ENCODE results near the gene PRH2. TPM values are rescaled to one million over a fixed set of nuclear protein-coding genes. Genes with fewer than 3 reads are reported as not detected.

Gene PRH2
- total and polyA plus RNA-seq, 8 donors, result 0.42 TPM; not detected in 7

DNA sequence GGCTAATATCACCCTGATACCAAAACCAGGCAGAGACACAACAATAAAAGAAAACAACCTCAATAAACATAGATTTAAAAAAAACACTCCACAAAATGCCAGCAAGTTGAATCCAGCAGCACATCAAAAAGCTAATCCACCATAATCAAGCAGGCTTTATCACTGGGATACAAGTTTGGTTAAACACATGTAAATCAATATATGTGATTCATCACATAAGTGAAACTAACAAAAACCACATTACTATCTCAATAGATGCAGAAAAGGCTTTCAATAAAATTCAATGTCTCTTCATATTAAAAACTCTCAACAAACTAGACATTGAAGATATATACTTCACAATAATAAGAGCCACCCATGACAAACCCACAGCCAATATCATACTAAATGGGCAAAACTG, 27.0 kb downstream of the PRH2 start:
- no peak overlapping the region for H3K27ac ChIP-seq
- intact Hi-C loops (cut with DNase I), result no loop called here
- FAIRE-seq (no peak), ATAC-seq (no peak), DNase-seq (no peak)
- no peak overlapping the region for H3K4me3 ChIP-seq
- no peaks in the 10 kb centered on the region for H3K9me3 ChIP-seq
- no peaks in the 10 kb centered on the region for H3K4me1 ChIP-seq
- H3K36me3 ChIP-seq, result no peaks in the 10 kb centered on the region
- no peaks in the 10 kb centered on the region for H3K27me3 ChIP-seq
- TF ChIP-seq, protein P1, sequence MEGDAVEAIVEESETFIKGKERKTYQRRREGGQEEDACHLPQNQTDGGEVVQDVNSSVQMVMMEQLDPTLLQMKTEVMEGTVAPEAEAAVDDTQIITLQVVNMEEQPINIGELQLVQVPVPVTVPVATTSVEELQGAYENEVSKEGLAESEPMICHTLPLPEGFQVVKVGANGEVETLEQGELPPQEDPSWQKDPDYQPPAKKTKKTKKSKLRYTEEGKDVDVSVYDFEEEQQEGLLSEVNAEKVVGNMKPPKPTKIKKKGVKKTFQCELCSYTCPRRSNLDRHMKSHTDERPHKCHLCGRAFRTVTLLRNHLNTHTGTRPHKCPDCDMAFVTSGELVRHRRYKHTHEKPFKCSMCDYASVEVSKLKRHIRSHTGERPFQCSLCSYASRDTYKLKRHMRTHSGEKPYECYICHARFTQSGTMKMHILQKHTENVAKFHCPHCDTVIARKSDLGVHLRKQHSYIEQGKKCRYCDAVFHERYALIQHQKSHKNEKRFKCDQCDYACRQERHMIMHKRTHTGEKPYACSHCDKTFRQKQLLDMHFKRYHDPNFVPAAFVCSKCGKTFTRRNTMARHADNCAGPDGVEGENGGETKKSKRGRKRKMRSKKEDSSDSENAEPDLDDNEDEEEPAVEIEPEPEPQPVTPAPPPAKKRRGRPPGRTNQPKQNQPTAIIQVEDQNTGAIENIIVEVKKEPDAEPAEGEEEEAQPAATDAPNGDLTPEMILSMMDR (IDR thresholded peaks at IDR 0.05), result no peak

DNA sequence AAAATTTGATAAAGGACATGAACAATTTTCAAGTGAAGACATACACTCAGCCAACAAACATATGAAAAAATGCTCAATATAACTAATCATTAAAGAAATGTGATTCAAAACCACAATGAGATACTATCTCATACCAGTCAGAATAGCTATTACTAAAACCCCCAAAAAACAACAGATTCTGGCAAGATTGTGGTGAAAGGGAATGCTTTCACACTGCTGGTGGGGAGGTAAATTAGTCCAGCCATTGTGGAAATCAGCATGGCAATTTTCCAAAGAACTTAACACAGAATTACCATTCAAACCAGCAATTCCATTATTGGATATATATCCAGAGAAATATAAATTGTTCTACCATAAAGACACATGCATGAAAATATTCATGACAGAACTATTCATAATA, 28.7 kb downstream of the PRH2 start:
- Histone ChIP-seq H3K27ac (no peak overlapping the region), H3K4me3 (no peak overlapping the region), H3K27me3 (no peaks in the 10 kb centered on the region), H3K9me3 (no peaks in the 10 kb centered on the region), H3K4me1 (no peaks in the 10 kb centered on the region), H3K36me3 (no peaks in the 10 kb centered on the region)
- DNase-seq (no peak), ATAC-seq (no peak), FAIRE-seq (no peak)
- TF ChIP-seq, protein P1 (IDR thresholded peaks at IDR 0.05), result no peak
- intact Hi-C loops (cut with DNase I), result no loop called here

DNA sequence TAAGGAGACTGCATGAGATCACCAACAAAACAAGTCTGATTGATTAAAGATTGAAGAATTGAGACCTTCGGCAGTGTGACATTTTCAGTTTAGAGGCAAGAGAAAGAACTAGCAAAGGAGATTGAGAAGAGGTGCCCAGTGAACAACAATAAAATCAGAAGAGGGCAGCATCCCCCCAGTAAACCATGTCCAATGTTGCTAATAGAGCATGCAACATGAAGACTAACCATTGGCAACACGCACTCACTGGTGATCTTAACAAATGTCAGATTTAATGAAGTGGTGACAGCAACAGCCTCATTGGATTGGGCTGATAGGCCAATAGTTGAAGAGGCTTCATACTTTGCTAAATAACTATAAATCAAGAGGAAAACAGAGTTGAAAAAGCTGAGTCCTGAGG, 30.8 kb downstream of the PRH2 start:
- Histone ChIP-seq H3K4me1 (no peaks in the 10 kb centered on the region), H3K4me3 (no peak overlapping the region), H3K27me3 (no peaks in the 10 kb centered on the region), H3K9me3 (no peaks in the 10 kb centered on the region), H3K36me3 (no peaks in the 10 kb centered on the region), H3K27ac (no peak overlapping the region)
- DNase-seq (no peak), ATAC-seq (no peak), FAIRE-seq (no peak)
- TF ChIP-seq, protein P1 (IDR thresholded peaks at IDR 0.05), result no peak
- intact Hi-C loops (cut with DNase I), result no loop called here
- WGBS, 2 donors, result 92 to 93% methylated on average over 2 of the region's 2 CpGs

DNA sequence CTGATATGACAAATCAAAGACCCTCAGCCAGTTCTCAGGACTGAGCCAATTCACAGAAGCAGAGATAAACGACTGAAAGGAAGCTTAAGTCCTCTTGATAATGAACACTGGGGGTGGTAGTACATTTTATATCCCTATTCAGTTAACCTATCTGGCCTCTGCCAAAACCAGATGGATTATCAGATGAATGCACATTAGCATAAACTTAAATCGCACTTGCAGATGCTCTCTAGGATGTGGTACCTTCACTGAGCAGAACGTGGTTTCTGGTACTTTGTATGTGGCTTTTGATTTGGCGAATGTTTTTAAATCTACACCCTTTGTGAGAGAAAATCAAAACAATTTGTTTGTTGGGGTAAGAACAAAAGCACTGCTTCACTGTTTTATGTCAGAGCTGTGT, 31.2 kb downstream of the PRH2 start:
- 82 to 84% methylated on average over 4 of the region's 4 CpGs for WGBS, 2 donors
- Histone ChIP-seq H3K27ac (no peak overlapping the region), H3K9me3 (no peaks in the 10 kb centered on the region), H3K4me3 (no peak overlapping the region), H3K27me3 (no peaks in the 10 kb centered on the region), H3K36me3 (no peaks in the 10 kb centered on the region), H3K4me1 (no peaks in the 10 kb centered on the region)
- DNase-seq (no peak), FAIRE-seq (no peak), ATAC-seq (no peak)
- intact Hi-C loops (cut with DNase I), result no loop called here
- TF ChIP-seq, protein P1 (IDR thresholded peaks at IDR 0.05), result no peak

DNA sequence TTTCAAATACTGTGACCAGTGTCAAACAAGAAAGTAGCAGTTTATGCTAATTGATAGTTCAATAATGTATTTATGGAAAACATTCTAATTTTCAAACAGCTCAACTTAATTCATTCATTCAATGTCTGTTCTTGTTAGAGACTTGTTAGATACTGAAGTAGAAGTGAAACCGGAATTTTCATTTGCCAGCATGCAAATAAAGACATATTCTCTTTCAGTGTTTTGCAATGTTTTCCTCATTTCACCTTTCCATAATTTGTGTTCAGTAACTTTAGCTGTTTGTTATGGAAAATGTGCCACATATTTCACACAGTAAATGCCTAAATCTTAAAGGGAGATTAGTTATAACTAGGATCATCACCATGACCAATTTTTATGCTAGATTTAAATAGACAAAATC, 36.4 kb downstream of the PRH2 start:
- ATAC-seq (no peak), DNase-seq (no peak), FAIRE-seq (no peak)
- 94% methylated on average over 1 of the region's 1 CpG for WGBS, 2 donors
- H3K4me1 ChIP-seq, result no peaks in the 10 kb centered on the region
- no peak overlapping the region for H3K27ac ChIP-seq
- H3K9me3 ChIP-seq, result no peaks in the 10 kb centered on the region
- no peaks in the 10 kb centered on the region for H3K27me3 ChIP-seq
- no peaks in the 10 kb centered on the region for H3K36me3 ChIP-seq
- TF ChIP-seq, protein P1 (IDR thresholded peaks at IDR 0.05), result no peak
- intact Hi-C loops (cut with DNase I), result no loop called here
- H3K4me3 ChIP-seq, result no peak overlapping the region

Measured in pancreas (tissue), 10 donors.